Fibroblast of skin of right quadriceps (primary cell): ENCODE results near the gene CDC42SE1.
"Not testable (repeated sequence)": the region's sequence is repeated elsewhere in the genome, so short reads cannot be mapped to it uniquely, and the experiment has no call there.

Experiments
- DNase-seq: peaks from one replicate; pipeline ENCODE4 v3.0.0-alpha.2; 2013

CDC42SE1 gene

GRCh38 chr1:151059109-151060006, at the start of gene CDC42SE1:
TSS of gene CDC42SE1 (minus strand) at chr1:151059622. CDS start at chr1:151055730, 3,892 bp downstream.
- peak; percentile 83 for DNase-seq

GRCh38 chr1:151108331-151108730, 48.9 kb upstream of the CDC42SE1 start:
- no peak for DNase-seq

- peak; percentile 42 for DNase-seq
Observed at GRCh38 chr1:151106894-151107293, 47.5 kb upstream of the CDC42SE1 start.

GRCh38 chr1:151104630-151105029, 45.2 kb upstream of the CDC42SE1 start:
- DNase-seq = no peak

- no peak for DNase-seq
Observed at GRCh38 chr1:151098126-151098525, 38.7 kb upstream of the CDC42SE1 start.

- not testable (repeated sequence) for DNase-seq
Observed at GRCh38 chr1:151097426-151097825, 38.0 kb upstream of the CDC42SE1 start.

- no peak for DNase-seq
Observed at GRCh38 chr1:151085953-151086559, 26.6 kb upstream of the CDC42SE1 start.

GRCh38 chr1:151072224-151072623, 12.8 kb upstream of the CDC42SE1 start:
- no peak for DNase-seq

GRCh38 chr1:151070474-151071276, 11.3 kb upstream of the CDC42SE1 start, which contains the start of gene GABPB2:
TSS of gene GABPB2 (plus strand) at chr1:151070761. CDS start at chr1:151088190, 17,429 bp downstream.
- DNase-seq = peak; percentile 98

GRCh38 chr1:151069103-151069486, 9.7 kb upstream of the CDC42SE1 start:
- no peak for DNase-seq

GRCh38 chr1:151067185-151067584, 7.8 kb upstream of the CDC42SE1 start:
- no peak for DNase-seq

GRCh38 chr1:151065089-151065645, 5.7 kb upstream of the CDC42SE1 start:
- DNase-seq = no peak

- DNase-seq = peak; percentile 79
Observed at GRCh38 chr1:151062741-151063371, 3.4 kb upstream of the CDC42SE1 start.

GRCh38 chr1:151061704-151062103, 2.3 kb upstream of the CDC42SE1 start:
- no peak for DNase-seq

- peak; percentile 35 for DNase-seq
Observed at GRCh38 chr1:151060657-151061421, 1.4 kb upstream of the CDC42SE1 start.

GRCh38 chr1:151060007-151060656, 710 bp upstream of the CDC42SE1 start, which contains the start of gene MLLT11:
TSS of gene MLLT11 (plus strand) at chr1:151060397. CDS start at chr1:151067225, 6,828 bp downstream.
- peak; percentile 83 for DNase-seq

GRCh38 chr1:151058692-151059091, 730 bp downstream of the CDC42SE1 start:
- DNase-seq = no peak

- no peak for DNase-seq
Observed at GRCh38 chr1:151056149-151056548, 3.3 kb downstream of the CDC42SE1 start.

GRCh38 chr1:151055581-151055980, 3.8 kb downstream of the CDC42SE1 start:
- no peak for DNase-seq

GRCh38 chr1:151054971-151055547, 4.4 kb downstream of the CDC42SE1 start:
- no peak for DNase-seq
